CD4-positive, alpha-beta T cell treated with Interleukin-12 subunit alpha and Interleukin-12 subunit beta, for 1 hour (primary cell): ENCODE data around the gene ADAMTS13.

Source experiments
- DNase-seq: peaks from one replicate; pipeline ENCODE4 v3.0.0-alpha.2; 2020

Gene ADAMTS13

GRCh38 chr9:133493428-133493827 lies 71.3 kb downstream of the ADAMTS13 start:
- DNase-seq, result no peak

- DNase-seq, result no peak
These were observed 71.8 kb downstream of the ADAMTS13 start for GRCh38 chr9:133493845-133494540.

- DNase-seq, result no peak
These were observed 72.6 kb downstream of the ADAMTS13 start for GRCh38 chr9:133494636-133495326.

- no peak for DNase-seq
These were observed 73.4 kb downstream of the ADAMTS13 start for GRCh38 chr9:133495327-133496293.

GRCh38 chr9:133496861-133497842 lies 75.0 kb downstream of the ADAMTS13 start:
- DNase-seq, result no peak

- no peak for DNase-seq
These were observed 77.1 kb downstream of the ADAMTS13 start for GRCh38 chr9:133499132-133499891.

- no peak for DNase-seq
These were observed 77.7 kb downstream of the ADAMTS13 start for GRCh38 chr9:133499892-133500270.

GRCh38 chr9:133502112-133502511 lies 79.9 kb downstream of the ADAMTS13 start:
- no peak for DNase-seq

GRCh38 chr9:133505186-133505830 lies 83.1 kb downstream of the ADAMTS13 start:
- DNase-seq, result no peak

DNA sequence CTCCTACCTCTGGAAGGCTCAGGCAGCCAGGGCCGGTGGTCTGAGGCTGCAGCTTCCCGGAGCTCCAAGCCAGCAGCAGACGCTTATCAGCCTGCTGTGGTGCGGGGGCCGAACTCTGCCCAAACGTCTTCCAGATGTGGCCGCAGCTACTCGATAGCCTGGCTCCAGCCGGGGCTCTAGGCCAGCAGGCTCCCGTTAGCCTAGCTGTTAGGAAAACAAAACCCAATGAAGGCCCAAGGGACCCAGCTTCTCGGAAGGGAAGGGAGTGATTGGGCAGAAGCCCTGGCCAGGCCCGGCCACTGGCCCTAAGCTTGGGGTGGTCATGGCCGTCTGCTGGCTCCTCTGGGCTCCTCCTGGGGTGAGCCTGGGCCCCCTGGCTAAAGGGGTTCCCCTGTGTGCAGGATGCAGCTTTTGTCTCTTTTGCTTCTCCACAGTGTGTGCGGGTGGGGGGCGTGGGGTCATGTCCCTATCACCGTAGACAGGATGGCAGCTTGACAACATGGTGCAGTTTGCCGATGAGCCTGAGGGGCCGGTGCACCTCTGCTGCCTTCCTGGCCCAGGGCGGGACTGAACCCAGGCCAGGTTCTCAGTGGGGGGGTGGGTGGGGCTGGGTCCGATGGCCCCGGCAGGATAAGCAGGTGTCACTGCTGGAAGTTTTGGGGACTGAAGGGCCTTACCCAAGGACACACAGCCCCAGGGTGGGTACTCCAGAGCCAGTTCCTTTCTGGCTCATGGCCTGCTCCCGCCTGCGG lies 83.9 kb downstream of the ADAMTS13 start:
- DNase-seq, result no peak

GRCh38 chr9:133506653-133507038 lies 84.5 kb downstream of the ADAMTS13 start:
- DNase-seq, result no peak

- no peak for DNase-seq
These were observed 85.2 kb downstream of the ADAMTS13 start for GRCh38 chr9:133507246-133507965.

DNA sequence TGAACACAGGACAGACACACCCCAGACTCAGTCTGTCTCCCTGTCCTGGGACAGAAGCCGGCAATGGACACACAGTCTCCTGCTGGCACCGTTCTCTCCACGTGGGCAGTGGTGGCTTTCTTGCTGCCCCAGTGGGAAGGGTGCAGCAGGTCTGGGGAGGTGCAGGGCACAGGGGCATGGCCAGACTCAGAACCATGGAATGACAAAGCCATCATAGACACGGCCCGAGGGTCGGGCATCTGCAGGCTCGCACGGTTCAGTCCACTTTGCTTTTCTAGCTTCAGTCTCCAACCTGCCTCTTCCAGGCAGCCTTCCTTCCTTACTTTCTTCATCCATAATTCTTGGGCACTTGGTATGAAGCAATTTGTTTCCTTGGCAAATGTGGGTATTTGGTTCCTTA lies 85.9 kb downstream of the ADAMTS13 start:
- no peak for DNase-seq
